Amygdala (tissue), 56 donors: ENCODE measurements around the gene WDR88.
"Not testable (repeated sequence)": the region's sequence is repeated elsewhere in the genome, so short reads cannot be mapped to it uniquely, and the experiment has no call there.

Experiments used
- DNase-seq, 56 donors: peaks; one replicate each; lab custom pipeline; 2025; lab: John Stamatoyannopoulos, UW

Gene WDR88

GRCh38 chr19:33166037-33166436 is 34.1 kb downstream of the WDR88 start:
- DNase-seq = not testable (repeated sequence)

GRCh38 chr19:33167438-33167837 is 35.5 kb downstream of the WDR88 start:
- DNase-seq = no peak

DNA sequence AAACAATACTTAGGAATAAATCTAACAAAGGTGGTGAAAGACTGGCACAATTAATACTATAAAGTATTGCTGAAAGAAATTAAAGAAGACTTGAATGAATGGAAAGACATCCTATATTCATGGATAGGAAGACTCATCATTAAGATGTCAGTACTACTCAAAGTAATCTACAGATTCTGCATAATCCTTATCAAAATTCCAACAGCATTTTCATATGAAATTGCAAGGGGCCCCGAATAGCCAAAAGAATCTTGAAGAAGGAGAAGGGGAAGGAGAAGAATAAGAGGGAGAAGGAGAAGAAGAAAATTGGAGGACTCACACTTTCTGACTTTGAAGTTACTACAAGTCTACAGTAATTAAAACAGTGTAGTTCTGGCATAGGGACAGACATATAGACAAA is 36.6 kb downstream of the WDR88 start:
- DNase-seq = no peak

DNA sequence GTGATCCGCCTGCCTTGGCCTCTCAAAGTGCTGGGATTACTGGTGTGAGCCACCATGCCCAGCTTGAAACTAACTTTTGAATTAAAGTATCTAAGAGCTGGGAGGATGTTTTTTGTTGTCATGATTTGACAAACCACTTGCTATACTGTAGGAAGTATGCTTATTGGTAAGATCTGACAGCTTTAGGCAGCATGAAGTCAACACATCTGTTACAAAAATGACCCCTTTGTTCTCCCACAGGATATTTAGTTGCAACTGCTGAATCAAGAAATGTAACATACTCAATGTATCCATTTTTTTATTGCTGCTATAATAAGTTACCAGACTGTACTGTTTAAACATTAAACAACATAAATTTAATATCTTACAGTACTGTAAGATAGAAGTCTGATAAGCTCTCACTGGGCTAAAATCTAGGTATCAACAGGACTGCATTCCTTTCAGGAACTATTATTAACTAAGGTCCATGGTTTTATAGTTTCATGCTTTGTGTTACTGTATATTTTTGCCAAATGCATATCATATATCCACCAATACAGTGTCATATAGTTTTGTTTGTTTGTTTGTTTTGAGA is 39.4 kb downstream of the WDR88 start:
- no peak for DNase-seq

GRCh38 chr19:33171916-33172359 is 40.0 kb downstream of the WDR88 start:
- no peak for DNase-seq

DNA sequence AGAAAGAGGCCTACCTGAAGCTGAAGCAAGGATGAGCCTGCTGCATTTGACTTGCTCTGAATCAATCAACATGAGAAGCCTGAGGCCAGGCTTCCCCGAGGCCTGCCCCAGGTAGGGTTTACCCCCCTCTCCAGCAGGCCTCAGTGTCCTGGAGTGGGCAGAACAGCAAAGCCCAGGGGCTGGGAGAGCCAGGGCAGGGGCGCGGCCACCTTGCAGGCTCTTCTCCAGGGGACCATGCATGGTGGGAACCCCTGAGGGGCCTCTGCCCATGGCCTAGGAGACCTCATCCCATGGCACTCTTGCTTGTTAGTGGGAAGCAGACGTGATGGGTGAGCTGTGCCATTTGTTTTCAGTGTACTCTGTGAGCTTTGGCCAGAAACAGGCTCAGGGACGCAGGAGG is 42.3 kb downstream of the WDR88 start:
- DNase-seq = no peak

- DNase-seq = no peak
Observed at GRCh38 chr19:33175156-33175782, 43.4 kb downstream of the WDR88 start.

DNA sequence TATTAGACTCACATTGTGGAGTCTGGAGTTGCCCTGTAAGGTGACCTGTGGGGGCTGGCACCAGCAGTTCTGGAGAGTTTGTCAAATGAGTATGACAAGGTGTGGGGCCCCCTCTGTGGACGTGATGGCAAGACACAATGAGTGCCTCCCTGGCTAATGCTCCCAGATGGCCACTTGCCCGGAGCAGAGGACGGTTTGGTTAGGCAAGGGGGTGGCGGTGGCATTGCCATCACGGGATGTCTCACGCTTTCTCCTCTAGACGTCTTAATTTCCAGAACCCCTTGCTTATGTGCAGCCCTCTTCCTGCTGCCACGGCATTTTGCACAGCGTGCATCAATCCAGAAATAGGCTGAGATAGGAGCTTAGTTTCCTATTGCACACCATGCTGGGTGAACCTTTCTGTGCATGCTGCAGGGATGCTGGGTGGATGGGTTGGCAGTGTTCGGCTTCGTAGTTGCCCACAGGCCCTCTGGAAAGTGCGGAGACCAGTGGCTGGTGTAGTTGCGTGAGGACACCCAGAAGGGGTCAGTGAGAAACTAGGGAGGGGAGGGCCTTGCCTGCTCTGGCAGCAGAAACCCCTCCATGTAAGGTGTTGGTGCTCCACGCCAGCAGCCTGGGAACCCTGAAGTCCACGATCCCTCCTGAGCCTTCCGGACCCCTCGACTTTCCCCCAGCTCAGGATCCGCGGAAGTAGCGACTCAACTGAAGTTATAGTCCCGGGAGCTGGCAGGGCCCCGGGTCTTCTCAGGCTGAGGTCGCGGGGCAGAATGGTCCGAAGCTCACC is 44.2 kb downstream of the WDR88 start:
- DNase-seq = peak in 11 of 56 donors; percentile 39 to 69 (median 51)

DNA sequence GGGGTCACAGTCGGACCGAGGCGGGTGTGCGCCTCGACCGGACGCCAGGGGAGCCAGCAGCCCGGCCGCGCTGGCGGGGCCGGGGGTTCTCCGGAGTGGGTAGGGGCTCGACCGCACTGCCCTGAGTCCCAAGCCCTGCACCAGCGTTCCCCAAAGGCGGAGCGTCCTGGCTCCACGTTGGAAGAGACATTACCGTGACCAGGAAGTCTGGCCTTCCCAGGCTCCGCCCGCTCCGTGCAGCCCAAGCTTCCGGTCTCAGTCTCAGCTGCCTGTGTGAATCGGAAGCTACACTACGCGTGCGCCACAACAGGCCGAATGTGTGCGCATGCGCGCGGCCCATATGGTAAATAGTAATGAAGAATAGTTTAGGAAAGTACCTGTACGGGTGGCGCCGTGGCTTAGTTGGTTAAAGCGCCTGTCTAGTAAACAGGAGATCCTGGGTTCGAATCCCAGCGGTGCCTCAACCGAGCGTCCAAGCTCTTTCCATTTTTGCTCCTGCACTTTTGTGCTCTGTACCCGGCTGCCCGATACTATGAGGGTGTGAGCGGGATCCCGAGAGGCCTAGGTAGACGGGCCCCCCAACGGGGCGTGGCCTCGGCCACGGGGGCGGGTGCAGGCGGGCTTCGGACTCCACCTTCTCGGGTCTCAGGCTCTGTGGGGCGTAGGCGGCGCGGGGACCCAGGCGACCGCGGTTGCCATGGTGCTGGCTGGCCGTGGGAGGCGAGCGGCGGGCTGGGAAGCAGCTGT is 44.9 kb downstream of the WDR88 start:
- peak; percentile 80 to 100 (median 94) for DNase-seq

DNA sequence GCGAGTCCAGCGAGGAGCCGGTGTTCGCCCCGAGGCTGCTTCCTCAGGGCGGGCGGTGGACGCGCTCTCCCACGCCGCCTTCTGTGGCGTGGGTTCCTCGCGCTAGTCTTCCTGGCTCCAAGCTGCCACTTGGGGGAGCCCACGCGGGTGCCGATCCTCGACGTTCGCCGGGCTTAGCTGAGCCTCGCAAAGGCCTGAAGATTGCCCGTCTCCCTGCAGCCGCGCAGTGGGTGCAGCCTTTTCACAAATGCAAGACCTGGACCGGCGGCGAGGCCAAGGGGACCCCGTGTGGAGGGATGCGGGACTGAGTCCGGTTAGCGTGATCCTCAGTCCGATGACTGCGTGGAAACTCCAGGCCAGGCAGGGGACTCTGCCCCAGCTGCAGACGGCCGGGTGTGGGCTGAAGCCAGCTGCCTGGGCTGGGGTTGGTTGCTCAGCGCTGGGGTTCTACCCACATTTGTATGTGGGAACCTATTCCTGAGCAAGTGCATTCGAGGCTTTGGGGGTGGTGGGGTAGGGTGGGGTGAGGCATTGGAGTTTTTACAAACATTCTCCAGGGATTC is 45.6 kb downstream of the WDR88 start:
- DNase-seq = peak in 16 of 56 donors; percentile 65 to 89 (median 78)

GRCh38 chr19:33186431-33187182 is 54.7 kb downstream of the WDR88 start:
- peak in 1 of 56 donors; percentile 29 for DNase-seq

DNA sequence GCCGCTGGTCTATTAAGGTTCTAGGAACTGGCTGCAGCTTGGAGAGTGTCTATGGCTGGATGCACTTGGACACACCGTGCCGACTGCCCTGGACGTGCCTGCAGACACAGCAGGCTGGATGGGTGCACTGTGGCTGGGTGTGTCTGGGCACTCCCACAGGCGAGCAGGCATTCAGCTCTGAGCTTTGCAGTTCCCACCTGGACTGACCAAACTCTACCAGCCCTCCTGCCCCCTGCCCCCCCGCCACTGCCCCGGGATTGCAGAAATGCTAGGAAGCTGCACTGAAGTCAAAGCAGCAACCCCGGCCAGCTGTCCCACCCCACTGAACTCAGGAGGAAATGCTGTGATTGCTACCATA is 55.2 kb downstream of the WDR88 start:
- no peak for DNase-seq

GRCh38 chr19:33189453-33189852 is 57.5 kb downstream of the WDR88 start:
- DNase-seq = no peak

DNA sequence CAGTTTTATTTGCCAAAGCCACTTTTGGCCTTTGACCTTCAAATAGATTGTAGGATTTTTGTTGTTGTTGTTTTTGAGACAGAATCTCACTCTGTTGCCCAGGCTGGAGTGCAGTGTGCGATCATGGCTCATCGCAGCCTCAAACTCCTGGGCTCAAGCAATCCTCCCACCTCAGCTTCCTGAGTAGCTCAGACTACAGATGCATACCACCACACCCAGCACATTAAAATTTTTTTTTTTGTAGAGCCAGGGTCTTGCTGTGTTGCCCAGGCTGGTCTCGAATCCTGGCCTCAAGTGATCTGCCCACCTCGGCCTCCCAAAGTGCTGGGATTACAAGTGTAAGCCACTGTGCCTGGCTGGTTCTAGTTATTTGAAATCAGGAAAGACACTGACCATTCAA is 59.2 kb downstream of the WDR88 start:
- not testable (repeated sequence) for DNase-seq

DNA sequence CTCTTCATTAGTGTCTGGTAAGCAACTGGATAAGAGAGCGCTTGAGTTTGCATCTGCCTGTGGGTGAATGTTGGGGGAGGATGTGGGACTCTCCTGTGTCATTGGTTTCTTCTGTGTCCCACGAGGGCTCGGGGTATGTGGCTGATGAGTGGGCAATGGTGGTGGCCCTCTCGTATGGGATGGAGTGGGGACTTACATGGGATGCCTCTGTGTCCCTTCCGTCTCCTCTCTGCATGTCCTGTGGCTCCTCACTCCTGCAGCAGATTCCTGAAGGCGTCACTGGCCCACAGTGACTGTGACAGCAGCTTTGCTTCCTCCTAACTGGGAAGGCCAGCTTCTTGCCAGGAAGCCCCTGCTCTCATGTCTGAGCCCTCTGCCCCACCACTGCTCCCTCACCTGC is 59.6 kb downstream of the WDR88 start:
- DNase-seq = no peak

- no peak for DNase-seq
Observed at GRCh38 chr19:33192010-33192409, 60.1 kb downstream of the WDR88 start.

GRCh38 chr19:33193269-33193864 is 61.5 kb downstream of the WDR88 start:
- DNase-seq = no peak

- peak in 25 of 56 donors; percentile 13 to 69 (median 34) for DNase-seq
Observed at GRCh38 chr19:33193865-33194362, 62.0 kb downstream of the WDR88 start, which contains the start of gene LRP3. LRP3 (plus strand) TSS chr19:33194330; CDS start chr19:33194786, 456 bp downstream.

DNA sequence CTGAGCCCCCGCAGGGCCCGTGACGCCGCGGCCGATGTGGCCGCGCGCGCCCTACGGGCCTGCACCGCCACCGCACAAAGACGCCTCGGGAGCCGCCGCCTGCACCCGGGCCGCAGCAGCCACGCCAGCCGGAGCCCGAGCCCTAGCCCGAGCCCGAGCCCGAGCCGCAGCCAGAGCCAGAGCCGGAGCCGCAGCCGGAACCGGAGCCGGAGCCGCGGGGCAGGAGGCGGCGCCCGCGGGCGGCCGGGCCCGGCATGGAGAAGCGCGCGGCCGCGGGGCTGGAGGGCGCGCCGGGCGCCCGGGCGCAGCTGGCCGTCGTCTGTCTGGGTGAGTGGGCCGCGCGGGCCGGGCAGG is 62.6 kb downstream of the WDR88 start:
- DNase-seq = peak in 1 of 56 donors; percentile 26
